K562 (cell line): ENCODE measurements around the gene MBD3. TPM values are rescaled to one million over a fixed set of nuclear protein-coding genes. Genes with fewer than 3 reads are reported as not detected.

Experiments
- KDM1A ChIP-seq, 2 experiments: fragments of 450-650 bp; IDR thresholded peaks; 2 replicates each; pipeline ENCODE4 v1.6.1; 2016; ENCODE audit warnings: mild to moderate bottlenecking in 2 of 2
- KLF13 ChIP-seq: fragments of 450-650 bp; IDR thresholded peaks from 2 replicates; pipeline ENCODE4 v1.6.1; 2016; ENCODE audit warnings: missing genetic modification characterization, low read depth, mild to moderate bottlenecking, missing compliant biosample characterization, moderate library complexity, borderline replicate concordance
- STAT5B ChIP-seq: fragments of 250-450 bp; sonication (Bioruptor Pico); IDR thresholded peaks from 2 replicates; pipeline ENCODE4 v1.8.0; 2021; ENCODE audit warnings: mild to moderate bottlenecking, inconsistent platforms
- ZEB2 ChIP-seq: fragments of 450-650 bp; IDR thresholded peaks from 2 replicates; pipeline ENCODE4 v1.6.1; 2016
- polyA plus RNA-seq, 8 experiments: library from polyadenylated mRNA; depleted of rRNA in 4 of 8; stranded (reverse) in 5 of 8; unstranded in 3 of 8; fragments of >200 nt; fragmentation: Nextera tagmentation in 2 of 8; fragmentation: Illumina TruSeq in 1 of 8; extraction: Ambion mirVana in 2 of 8; extraction: Trizol in 1 of 8; gene quantifications; 2 replicates each; pipeline versions ENCODE4 v1.2.1 to v1.2.3, GENCODE V29; 2011 to 2014; ENCODE audit warnings: inconsistent platforms in 1 of 8, missing spikeins in 1 of 8
- total RNA-seq, 7 experiments: library from RNA; depleted of rRNA in 6 of 7; stranded (reverse); fragments of >200 nt in 6 of 7; fragmentation: Illumina TruSeq in 2 of 7; extraction: Trizol in 2 of 7; gene quantifications; 2 replicates each; pipeline versions ENCODE4 v1.2.1 to v1.2.3, GENCODE V29; 2011 to 2021; ENCODE audit warnings: low replicate concordance in 1 of 7
- TF ChIP-seq, protein P1 (sequence below): sonication (generic); formaldehyde crosslinking; IDR thresholded peaks from 2 replicates; pipeline ENCODE4 v1.8.0; 2023; ENCODE audit warnings: missing genetic modification reagents, mild to moderate bottlenecking, borderline replicate concordance

MBD3 gene
- total and polyA plus RNA-seq, 9 of the 15 experiments (the other 6 are each of a cell fraction or from before 2014, with no cell fraction given): 0.24 to 137 (median 30.9) TPM

DNA sequence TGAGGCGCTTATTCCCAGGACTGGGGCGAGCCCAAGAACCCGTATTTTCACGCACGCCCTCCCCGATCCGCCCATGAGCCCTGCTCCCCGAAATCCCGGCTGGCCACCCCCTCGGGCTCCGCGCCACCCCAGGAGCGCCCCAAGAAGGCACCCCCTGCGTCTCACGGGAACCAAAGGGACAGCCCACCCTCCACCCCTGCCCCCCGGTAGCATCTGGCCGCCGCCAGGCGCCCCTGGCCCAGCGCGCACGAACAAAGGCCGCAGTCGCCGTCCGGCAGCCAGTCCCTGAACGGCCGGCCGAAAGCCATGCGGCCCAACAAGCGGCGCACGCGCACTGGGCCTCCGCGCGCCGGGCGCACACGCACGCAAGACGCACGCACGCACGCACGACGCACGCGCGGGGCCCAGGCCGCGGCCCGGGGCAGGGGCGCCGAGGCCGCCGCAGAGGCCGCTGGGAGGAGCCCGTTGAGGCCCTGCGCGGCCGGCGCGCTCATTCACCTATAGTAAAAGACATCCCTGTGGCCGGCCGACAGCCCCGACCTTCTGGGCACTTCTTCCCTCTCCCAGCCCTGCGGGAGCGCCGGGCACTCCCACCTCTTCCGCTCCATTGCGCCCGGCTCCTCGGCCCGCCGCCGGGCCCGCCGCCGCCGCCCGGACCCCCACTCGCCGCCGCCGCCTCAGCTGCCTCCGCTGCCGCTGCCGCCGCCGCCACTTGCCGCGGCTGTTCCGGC, 476 bp downstream of the MBD3 start (continued):
- TF ChIP-seq, protein P1, sequence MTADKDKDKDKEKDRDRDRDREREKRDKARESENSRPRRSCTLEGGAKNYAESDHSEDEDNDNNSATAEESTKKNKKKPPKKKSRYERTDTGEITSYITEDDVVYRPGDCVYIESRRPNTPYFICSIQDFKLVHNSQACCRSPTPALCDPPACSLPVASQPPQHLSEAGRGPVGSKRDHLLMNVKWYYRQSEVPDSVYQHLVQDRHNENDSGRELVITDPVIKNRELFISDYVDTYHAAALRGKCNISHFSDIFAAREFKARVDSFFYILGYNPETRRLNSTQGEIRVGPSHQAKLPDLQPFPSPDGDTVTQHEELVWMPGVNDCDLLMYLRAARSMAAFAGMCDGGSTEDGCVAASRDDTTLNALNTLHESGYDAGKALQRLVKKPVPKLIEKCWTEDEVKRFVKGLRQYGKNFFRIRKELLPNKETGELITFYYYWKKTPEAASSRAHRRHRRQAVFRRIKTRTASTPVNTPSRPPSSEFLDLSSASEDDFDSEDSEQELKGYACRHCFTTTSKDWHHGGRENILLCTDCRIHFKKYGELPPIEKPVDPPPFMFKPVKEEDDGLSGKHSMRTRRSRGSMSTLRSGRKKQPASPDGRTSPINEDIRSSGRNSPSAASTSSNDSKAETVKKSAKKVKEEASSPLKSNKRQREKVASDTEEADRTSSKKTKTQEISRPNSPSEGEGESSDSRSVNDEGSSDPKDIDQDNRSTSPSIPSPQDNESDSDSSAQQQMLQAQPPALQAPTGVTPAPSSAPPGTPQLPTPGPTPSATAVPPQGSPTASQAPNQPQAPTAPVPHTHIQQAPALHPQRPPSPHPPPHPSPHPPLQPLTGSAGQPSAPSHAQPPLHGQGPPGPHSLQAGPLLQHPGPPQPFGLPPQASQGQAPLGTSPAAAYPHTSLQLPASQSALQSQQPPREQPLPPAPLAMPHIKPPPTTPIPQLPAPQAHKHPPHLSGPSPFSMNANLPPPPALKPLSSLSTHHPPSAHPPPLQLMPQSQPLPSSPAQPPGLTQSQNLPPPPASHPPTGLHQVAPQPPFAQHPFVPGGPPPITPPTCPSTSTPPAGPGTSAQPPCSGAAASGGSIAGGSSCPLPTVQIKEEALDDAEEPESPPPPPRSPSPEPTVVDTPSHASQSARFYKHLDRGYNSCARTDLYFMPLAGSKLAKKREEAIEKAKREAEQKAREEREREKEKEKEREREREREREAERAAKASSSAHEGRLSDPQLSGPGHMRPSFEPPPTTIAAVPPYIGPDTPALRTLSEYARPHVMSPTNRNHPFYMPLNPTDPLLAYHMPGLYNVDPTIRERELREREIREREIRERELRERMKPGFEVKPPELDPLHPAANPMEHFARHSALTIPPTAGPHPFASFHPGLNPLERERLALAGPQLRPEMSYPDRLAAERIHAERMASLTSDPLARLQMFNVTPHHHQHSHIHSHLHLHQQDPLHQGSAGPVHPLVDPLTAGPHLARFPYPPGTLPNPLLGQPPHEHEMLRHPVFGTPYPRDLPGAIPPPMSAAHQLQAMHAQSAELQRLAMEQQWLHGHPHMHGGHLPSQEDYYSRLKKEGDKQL: no peak
- TF ChIP-seq KLF13 (no peak), KDM1A (IDR thresholded peaks at IDR 0.05) (no peak), ZEB2 (no peak), STAT5B (no peak)
